HFFc6 (cell line): Measurements from ENCODE around the gene ADAM11. TPM values are rescaled to one million over a fixed set of nuclear protein-coding genes. Genes with fewer than 3 reads are reported as not detected.
A peak's percentile ranks its signal among the peaks of the same experiment; 100 is the strongest.

ENCODE experiments used
- DNase-seq: peaks from one replicate; pipeline ENCODE4 v3.0.0-alpha.2; 2018
- H3K27ac Mint-ChIP-seq: 2 replicates; pipeline ENCODE4 v1.8.0; 2020; ENCODE audit warnings: mild to moderate bottlenecking, mixed read lengths
- H3K27me3 Mint-ChIP-seq: 2 replicates; pipeline ENCODE4 v1.8.0; 2021; ENCODE audit warnings: mild to moderate bottlenecking, moderate library complexity, mixed read lengths; ENCODE audit not compliant: insufficient read depth
- H3K36me3 Mint-ChIP-seq: 2 replicates; pipeline ENCODE4 v1.8.0; 2021; ENCODE audit warnings: low read depth, mixed read lengths
- H3K4me1 Mint-ChIP-seq: 2 replicates; pipeline ENCODE4 v1.8.0; 2020; ENCODE audit warnings: low read depth, mixed read lengths
- H3K4me3 Mint-ChIP-seq: 2 replicates; pipeline ENCODE4 v1.8.0; 2020; ENCODE audit warnings: mild to moderate bottlenecking, moderate library complexity, mixed read lengths
- H3K9me3 Mint-ChIP-seq: 2 replicates; pipeline ENCODE4 v1.8.0; 2020; ENCODE audit warnings: mild to moderate bottlenecking, mixed read lengths
- total RNA-seq, 6 experiments: library from RNA; stranded (reverse); fragmentation: NEBNext Ultra II Directional; extraction: Animal tissue kit (Norgen Biotek cat#: 25700); gene quantifications; 2 replicates in 1 of 6; 3 replicates in 5 of 6; pipeline ENCODE4 v1.2.3, GENCODE V29; 2021
- TF ChIP-seq, protein P1 (sequence below): fragments of 200-600 bp; sonication (generic); IDR thresholded peaks from 2 replicates; pipeline ENCODE4 v1.5.0; 2021; ENCODE audit warnings: antibody characterized with exemption, mild to moderate bottlenecking

The ADAM11 gene
- total RNA-seq, 6 experiments from 2014 or later, result 0.14 to 0.27 (median 0.16) TPM

DNA sequence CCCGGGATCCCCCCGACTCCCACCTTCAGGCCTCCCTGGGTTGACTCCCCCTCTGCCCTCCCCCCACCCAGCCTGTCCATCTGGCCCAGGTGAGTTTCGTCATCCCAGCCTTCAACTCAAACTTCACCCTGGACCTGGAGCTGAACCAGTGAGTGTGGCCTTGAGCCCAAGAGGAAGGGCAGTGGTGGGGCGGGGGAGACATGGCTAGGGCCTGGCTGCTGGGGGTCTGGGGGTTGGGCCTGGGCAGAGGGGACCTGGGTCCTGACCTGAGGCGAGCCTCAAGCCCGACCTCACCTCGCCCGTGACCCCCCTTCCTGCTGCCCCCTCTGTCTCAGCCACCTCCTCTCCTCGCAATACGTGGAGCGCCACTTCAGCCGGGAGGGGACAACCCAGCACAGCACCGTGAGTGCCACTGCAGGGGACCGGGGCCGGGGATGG lies 10.9 kb downstream of the ADAM11 start:
- peaks cover 14% of the 10 kb centered on the region for H3K27me3 Mint-ChIP-seq
- DNase-seq, result no peak
- no peaks in the 10 kb centered on the region for H3K36me3 Mint-ChIP-seq
- H3K27ac Mint-ChIP-seq, result no peak overlapping the region
- no peak overlapping the region for H3K4me3 Mint-ChIP-seq
- TF ChIP-seq, protein P1, sequence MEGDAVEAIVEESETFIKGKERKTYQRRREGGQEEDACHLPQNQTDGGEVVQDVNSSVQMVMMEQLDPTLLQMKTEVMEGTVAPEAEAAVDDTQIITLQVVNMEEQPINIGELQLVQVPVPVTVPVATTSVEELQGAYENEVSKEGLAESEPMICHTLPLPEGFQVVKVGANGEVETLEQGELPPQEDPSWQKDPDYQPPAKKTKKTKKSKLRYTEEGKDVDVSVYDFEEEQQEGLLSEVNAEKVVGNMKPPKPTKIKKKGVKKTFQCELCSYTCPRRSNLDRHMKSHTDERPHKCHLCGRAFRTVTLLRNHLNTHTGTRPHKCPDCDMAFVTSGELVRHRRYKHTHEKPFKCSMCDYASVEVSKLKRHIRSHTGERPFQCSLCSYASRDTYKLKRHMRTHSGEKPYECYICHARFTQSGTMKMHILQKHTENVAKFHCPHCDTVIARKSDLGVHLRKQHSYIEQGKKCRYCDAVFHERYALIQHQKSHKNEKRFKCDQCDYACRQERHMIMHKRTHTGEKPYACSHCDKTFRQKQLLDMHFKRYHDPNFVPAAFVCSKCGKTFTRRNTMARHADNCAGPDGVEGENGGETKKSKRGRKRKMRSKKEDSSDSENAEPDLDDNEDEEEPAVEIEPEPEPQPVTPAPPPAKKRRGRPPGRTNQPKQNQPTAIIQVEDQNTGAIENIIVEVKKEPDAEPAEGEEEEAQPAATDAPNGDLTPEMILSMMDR, result no peak
- no peaks in the 10 kb centered on the region for H3K9me3 Mint-ChIP-seq
- H3K4me1 Mint-ChIP-seq, result no peaks in the 10 kb centered on the region

DNA sequence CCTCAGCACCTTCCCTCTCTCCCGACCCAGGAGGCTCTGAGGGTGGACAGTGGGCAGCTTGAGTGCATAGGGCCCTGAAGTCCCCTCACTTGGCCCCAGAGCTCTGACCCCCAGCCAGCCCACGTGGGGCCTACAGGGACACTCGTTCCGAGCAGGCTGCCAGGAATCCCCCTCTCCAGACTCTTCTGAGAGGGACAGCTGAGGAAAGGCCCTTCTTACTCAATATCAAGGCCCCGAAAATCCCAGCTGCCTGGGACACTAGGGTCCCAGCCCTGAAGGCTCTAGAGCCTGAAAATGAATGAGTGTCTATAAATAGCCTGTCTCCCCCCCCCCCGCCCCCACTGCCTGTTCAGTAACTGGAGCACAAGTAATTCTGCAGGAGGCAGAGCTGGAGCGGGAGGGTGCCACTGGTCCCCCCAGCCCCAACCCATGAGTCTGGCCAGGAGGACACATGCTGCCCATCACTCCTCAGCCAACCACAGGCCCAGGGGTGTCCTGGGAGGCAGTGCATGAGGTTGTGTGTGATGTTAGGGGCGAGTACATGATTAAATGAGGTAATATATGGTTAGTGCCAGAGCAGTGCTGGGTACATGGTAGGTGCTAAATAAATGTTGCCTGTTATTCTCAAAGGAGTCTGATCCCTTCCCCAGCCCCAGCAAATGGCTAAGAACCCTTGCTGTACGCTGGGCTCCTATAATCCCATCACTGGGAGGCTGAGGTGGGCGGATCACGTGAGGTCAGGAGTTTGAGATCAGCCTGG lies 11.6 kb downstream of the ADAM11 start:
- Mint-ChIP-seq H3K27ac (no peak overlapping the region), H3K4me3 (no peak overlapping the region), H3K4me1 (no peaks in the 10 kb centered on the region), H3K27me3 (peaks cover 14% of the 10 kb centered on the region), H3K36me3 (no peaks in the 10 kb centered on the region), H3K9me3 (no peaks in the 10 kb centered on the region)
- DNase-seq, result no peak
- TF ChIP-seq, protein P1, result no peak

DNA sequence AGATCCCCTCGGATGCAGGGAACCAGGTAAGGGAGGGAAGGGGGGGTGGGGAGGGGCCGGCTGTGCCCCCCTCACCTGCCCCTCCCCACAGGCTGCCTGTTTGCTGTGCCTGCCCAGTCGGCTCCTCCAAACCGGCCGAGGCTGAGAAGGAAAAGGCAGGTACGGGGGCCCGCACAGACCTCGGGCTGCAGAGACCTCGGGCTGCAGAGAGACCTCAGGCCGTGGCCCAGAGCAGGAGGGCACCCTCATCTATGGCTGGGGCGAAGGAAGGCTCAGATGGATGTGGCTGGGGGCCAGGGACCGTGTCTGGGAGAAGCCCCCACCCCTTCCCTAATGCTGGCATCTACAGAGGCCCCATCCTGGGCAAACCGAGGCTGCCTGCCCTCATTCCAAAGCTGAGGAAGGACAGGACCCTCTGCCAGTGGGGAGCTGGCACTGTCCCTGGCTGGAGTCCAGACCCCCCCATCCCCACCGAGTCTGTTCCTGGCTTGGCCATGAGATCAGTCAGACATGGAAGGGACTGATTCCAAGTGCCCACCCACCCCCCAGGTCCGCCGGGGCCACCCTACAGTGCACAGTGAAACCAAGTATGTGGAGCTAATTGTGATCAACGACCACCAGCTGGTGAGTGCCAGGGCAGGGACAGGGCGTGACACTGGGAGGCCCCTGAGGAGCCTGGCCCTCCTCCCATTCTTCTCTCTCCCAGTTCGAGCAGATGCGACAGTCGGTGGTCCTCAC lies 13.7 kb downstream of the ADAM11 start:
- no peaks in the 10 kb centered on the region for H3K36me3 Mint-ChIP-seq
- no peaks in the 10 kb centered on the region for H3K4me1 Mint-ChIP-seq
- TF ChIP-seq, protein P1, result no peak
- H3K27me3 Mint-ChIP-seq, result peaks cover 10% of the 10 kb centered on the region
- DNase-seq, result no peak
- H3K4me3 Mint-ChIP-seq, result no peak overlapping the region
- no peaks in the 10 kb centered on the region for H3K9me3 Mint-ChIP-seq
- H3K27ac Mint-ChIP-seq, result no peak overlapping the region

DNA sequence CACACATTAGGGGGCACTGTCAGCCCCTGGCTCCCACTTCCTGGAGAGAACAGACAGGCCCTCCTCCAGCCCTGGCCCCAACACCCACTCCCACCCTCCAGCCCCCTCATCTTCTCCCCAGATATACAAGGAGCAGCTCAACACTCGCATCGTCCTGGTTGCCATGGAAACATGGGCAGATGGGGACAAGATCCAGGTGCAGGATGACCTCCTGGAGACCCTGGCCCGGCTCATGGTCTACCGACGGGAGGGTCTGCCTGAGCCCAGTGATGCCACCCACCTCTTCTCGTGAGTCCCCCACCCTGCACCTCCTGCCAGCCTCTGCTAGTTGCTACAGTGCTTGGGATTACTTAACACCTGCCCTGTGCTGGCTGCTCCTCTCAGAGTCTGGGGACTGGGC lies 14.4 kb downstream of the ADAM11 start:
- no peak for DNase-seq
- Mint-ChIP-seq H3K9me3 (no peaks in the 10 kb centered on the region), H3K27ac (no peak overlapping the region), H3K36me3 (no peaks in the 10 kb centered on the region), H3K4me3 (no peak overlapping the region), H3K4me1 (no peaks in the 10 kb centered on the region), H3K27me3 (peaks cover 7% of the 10 kb centered on the region)
- TF ChIP-seq, protein P1, result no peak

DNA sequence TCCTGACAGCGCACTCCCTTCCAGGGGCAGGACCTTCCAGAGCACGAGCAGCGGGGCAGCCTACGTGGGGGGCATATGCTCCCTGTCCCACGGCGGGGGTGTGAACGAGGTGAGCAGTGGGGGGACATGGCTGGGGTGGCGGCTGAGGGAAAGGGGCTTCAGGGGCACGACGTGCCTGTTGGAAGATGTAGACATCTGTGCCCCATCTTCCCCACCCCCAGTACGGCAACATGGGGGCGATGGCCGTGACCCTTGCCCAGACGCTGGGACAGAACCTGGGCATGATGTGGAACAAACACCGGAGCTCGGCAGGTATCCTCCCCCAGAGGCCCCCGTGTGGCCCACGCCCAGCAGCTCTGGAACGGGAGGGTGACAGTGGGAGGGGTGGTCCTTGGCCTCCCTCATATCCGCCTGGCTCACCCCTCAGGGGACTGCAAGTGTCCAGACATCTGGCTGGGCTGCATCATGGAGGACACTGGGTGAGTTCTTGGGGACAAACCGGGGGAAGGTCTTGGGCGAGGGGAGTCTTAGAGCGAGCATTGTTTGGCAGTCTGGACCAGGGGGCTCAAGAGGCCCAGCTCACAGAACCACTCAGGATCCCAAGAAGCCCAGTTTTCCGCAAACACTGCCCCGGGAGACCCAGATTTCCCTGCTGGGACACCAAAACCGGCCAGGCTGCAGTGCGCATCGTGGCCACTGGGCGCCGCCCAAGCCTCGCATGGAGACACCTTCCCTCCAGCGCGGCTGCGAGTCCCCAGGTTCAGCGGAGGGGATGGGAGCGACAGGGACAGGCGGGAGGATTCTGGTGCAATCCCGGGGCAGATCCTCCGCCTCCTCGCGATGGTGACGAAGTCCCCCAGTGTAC lies 15.7 kb downstream of the ADAM11 start:
- DNase-seq, result peak; percentile 67
- TF ChIP-seq, protein P1, result peak; percentile 98
- no peaks in the 10 kb centered on the region for H3K36me3 Mint-ChIP-seq

More for the DNA sequence above, 15.7 kb downstream of the ADAM11 start:
- no peaks in the 10 kb centered on the region for H3K4me1 Mint-ChIP-seq
- no peaks in the 10 kb centered on the region for H3K9me3 Mint-ChIP-seq
- peaks cover 7% of the 10 kb centered on the region for H3K27me3 Mint-ChIP-seq
- H3K27ac Mint-ChIP-seq, result no peak overlapping the region
- peak overlapping the region; percentile 87 for H3K4me3 Mint-ChIP-seq
